Kidney (tissue), 14 donors: ENCODE data around the gene ANKRD42. TPM values are rescaled to one million over a fixed set of nuclear protein-coding genes. Genes with fewer than 3 reads are reported as not detected.
"Not testable (repeated sequence)": the region's sequence is repeated elsewhere in the genome, so short reads cannot be mapped to it uniquely, and the experiment has no call there.

Source experiments
- DNase-seq, 5 donors: peaks; one replicate each; pipeline ENCODE4 v3.0.0-alpha.2; 2013 to 2020
- FAIRE-seq: peaks from 2 replicates; lab custom pipeline; 2012; peaks lifted over from hg19 to GRCh38; lab: Jason Lieb, UNC
- H3K27ac ChIP-seq, 2 donors: one replicate each; pipeline ENCODE4 v1.7.0; 2013; ENCODE audit warnings: low read depth in 2 of 2, low read length in 2 of 2, inconsistent platforms in 1 of 2
- H3K27me3 ChIP-seq: one replicate; pipeline ENCODE4 v1.7.1; 2013; ENCODE audit warnings: low read length, inconsistent platforms; ENCODE audit not compliant: control insufficient read depth, insufficient read depth
- H3K36me3 ChIP-seq, 3 donors: one replicate each; pipeline versions ENCODE4 v1.7.0 to v1.7.1; 2013; ENCODE audit warnings: low read length in 3 of 3, control low read depth in 1 of 3, inconsistent platforms in 1 of 3; ENCODE audit not compliant: insufficient read depth in 3 of 3, control insufficient read depth in 2 of 3
- H3K4me1 ChIP-seq, 3 donors: one replicate each; pipeline versions ENCODE4 v1.7.0 to v1.7.1; 2013; ENCODE audit warnings: low read length in 3 of 3, inconsistent platforms in 1 of 3, low read depth in 1 of 3; ENCODE audit not compliant: control insufficient read depth in 2 of 3, insufficient read depth in 2 of 3
- H3K4me3 ChIP-seq, 3 donors: one replicate each; pipeline versions ENCODE4 v1.7.0 to v1.8.1; 2013; ENCODE audit warnings: low read length in 3 of 3, control low read depth in 1 of 3, inconsistent platforms in 1 of 3
- H3K9ac ChIP-seq, 3 donors: one replicate each; pipeline versions ENCODE4 v1.7.0 to v1.7.1; 2013; ENCODE audit warnings: low read length in 3 of 3, control low read depth in 1 of 3, inconsistent platforms in 1 of 3
- H3K9me3 ChIP-seq, 3 donors: one replicate each; pipeline versions ENCODE4 v1.7.0 to v1.7.1; 2013; ENCODE audit warnings: low read length in 3 of 3, control low read depth in 1 of 3, inconsistent platforms in 1 of 3; ENCODE audit not compliant: control insufficient read depth in 2 of 3, insufficient read depth in 1 of 3
- intact Hi-C: fragments of 100-400 bp; cut with DNase I; formaldehyde crosslinking; loops from one replicate; pipeline ENCODE4 v1.11.1; 2022
- polyA plus RNA-seq: library from polyadenylated mRNA; stranded (reverse); fragments of 350-450 nt; fragmentation: Illumina TruSeq; extraction: RNeasy Lipid Tissue Mini Kit (QIAGEN cat#74804); gene quantifications from one replicate; pipeline ENCODE4 v1.2.3, GENCODE V29; 2014; ENCODE audit warnings: low read depth, low replicate concordance; ENCODE audit not compliant: insufficient read depth
- total RNA-seq: library from RNA; stranded (reverse); fragmentation: NEBNext Ultra II Directional; extraction: Animal tissue kit (Norgen Biotek cat#: 25700); gene quantifications from one replicate; pipeline ENCODE4 v1.2.1, GENCODE V29; 2021
- TF ChIP-seq, protein P1 (sequence below): IDR thresholded peaks from 3 replicates; pipeline ENCODE4 v1.5.1; 2012; ENCODE audit warnings: mild to moderate bottlenecking, moderate library complexity, borderline replicate concordance; ENCODE audit not compliant: insufficient read depth; ENCODE audit errors: extremely low read depth
- donor health status: control.
- donor health status: control.
- donor health status: control.
- donor health status: control.
- donor health status: control.
- donor health status: DM: yes; HTN: yes; CAD: no.
- donor health status: Normal renal cell carcinoma (clear cell type).

Gene ANKRD42
- total and polyA plus RNA-seq, 2 donors from 2014 or later = 12.1 to 22.5 TPM

DNA sequence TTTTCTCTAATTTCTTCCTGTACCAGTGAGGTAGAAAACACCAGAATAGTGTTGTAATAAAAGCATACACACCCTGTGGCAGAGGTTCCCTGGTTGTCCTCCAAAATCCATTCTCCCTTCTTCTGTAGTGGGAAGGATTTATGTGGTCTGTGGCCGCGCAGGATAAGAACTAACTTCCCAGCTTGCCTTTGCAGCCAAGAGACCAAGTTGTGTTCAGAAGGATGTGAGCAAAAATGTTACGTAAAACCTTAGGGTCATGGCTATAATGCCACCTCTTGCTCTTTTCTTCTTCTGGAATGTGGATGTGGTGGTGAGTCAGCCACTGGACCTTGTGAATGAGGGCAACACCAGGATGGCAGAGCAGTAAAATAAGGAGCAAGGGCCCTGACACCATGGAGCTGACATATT is 64.3 kb downstream of the ANKRD42 start:
- no peak overlapping the region for H3K27ac ChIP-seq
- no peak overlapping the region for H3K9ac ChIP-seq
- no peaks in the 10 kb centered on the region for H3K27me3 ChIP-seq
- no peaks in the 10 kb centered on the region for H3K9me3 ChIP-seq
- DNase-seq = no peak
- H3K4me1 ChIP-seq = no peaks in the 10 kb centered on the region
- H3K4me3 ChIP-seq = no peak overlapping the region
- TF ChIP-seq, protein P1, sequence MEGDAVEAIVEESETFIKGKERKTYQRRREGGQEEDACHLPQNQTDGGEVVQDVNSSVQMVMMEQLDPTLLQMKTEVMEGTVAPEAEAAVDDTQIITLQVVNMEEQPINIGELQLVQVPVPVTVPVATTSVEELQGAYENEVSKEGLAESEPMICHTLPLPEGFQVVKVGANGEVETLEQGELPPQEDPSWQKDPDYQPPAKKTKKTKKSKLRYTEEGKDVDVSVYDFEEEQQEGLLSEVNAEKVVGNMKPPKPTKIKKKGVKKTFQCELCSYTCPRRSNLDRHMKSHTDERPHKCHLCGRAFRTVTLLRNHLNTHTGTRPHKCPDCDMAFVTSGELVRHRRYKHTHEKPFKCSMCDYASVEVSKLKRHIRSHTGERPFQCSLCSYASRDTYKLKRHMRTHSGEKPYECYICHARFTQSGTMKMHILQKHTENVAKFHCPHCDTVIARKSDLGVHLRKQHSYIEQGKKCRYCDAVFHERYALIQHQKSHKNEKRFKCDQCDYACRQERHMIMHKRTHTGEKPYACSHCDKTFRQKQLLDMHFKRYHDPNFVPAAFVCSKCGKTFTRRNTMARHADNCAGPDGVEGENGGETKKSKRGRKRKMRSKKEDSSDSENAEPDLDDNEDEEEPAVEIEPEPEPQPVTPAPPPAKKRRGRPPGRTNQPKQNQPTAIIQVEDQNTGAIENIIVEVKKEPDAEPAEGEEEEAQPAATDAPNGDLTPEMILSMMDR = no peak
- no peak for FAIRE-seq
- intact Hi-C loops = no loop called here
- peaks cover 0 to 13% (median 9%) of the 10 kb centered on the region in 3 donors for H3K36me3 ChIP-seq

DNA sequence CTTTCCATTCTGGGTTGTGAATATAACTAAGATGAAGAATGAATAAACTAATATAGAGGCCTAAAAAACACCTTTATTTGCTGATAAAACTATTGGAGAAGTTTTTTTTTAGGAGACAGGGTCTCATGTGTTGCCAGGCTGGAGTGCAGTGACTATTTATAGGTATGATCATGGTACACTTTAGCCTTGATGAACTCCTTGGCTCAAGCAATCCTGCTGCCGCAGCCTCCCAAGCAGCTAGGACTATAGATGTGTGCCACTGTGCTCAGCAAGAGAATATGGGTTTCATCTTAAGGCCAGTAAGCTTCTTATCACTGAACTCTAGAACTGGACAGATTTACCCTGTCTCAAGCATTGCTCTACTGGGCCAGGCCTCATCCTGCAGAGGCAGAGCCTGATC is 66.0 kb downstream of the ANKRD42 start:
- Histone ChIP-seq H3K27ac (no peak overlapping the region), H3K27me3 (no peaks in the 10 kb centered on the region), H3K36me3 (peaks cover 0 to 18% (median 16%) of the 10 kb centered on the region in 3 donors), H3K9me3 (no peaks in the 10 kb centered on the region), H3K4me1 (no peaks in the 10 kb centered on the region), H3K4me3 (no peak overlapping the region), H3K9ac (no peak overlapping the region)
- DNase-seq = no peak
- FAIRE-seq = no peak
- intact Hi-C loops = no loop called here
- TF ChIP-seq, protein P1 = no peak

DNA sequence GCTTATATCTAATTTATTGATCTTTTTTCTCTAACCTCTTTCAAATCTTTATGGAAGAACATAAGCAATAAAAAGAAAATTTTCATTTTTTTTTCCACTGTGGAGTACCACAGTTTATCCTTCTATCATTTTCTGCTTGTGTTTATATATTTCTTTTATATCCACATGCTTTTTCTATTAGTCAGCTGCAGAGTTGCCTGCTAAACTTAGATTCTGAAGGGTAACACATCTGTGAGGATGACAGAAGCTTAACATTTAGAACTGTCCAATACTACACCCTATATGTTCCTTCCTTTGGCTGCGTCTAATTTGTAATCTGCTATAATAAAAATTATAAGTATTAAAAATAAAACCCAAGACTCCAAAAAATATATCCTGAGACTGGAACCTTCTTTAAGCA is 71.8 kb downstream of the ANKRD42 start:
- H3K4me1 ChIP-seq = no peaks in the 10 kb centered on the region

DNA sequence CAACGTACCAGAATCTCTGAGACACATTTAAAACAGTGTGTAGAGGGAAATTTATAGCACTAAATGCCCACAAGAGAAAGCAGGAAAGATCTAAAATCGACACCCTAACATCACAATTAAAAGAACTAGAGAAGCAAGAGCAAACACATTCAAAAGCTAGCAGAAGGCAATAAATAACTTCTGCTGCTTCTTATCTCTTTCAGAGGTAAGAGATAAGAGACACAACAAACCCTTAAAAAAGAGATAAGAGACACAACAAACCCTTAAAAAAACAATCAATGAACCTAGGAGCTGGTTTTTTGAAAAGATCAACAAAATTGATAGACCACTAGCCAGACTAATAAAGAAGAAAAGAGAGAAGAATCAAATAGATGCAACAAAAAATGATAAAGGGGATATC is 75.6 kb downstream of the ANKRD42 start:
- H3K4me1 ChIP-seq, DNase-seq, FAIRE-seq, H3K27me3 ChIP-seq, H3K27ac ChIP-seq, H3K4me3 ChIP-seq, H3K9me3 ChIP-seq, intact Hi-C loops, H3K9ac ChIP-seq: not testable (repeated sequence)
- H3K36me3 ChIP-seq = peaks cover 2 to 16% (median 11%) of the 10 kb centered on the region in 3 donors

More for the DNA sequence above, 71.8 kb downstream of the ANKRD42 start:
- DNase-seq (no peak), FAIRE-seq (no peak)
- H3K4me3 ChIP-seq = no peak overlapping the region
- no peak overlapping the region for H3K27ac ChIP-seq
- H3K36me3 ChIP-seq = peaks cover 0 to 15% (median 10%) of the 10 kb centered on the region in 3 donors
- H3K9ac ChIP-seq = no peak overlapping the region
- TF ChIP-seq, protein P1 = no peak
- intact Hi-C loops = no loop called here
- no peaks in the 10 kb centered on the region for H3K9me3 ChIP-seq
- no peaks in the 10 kb centered on the region for H3K27me3 ChIP-seq

DNA sequence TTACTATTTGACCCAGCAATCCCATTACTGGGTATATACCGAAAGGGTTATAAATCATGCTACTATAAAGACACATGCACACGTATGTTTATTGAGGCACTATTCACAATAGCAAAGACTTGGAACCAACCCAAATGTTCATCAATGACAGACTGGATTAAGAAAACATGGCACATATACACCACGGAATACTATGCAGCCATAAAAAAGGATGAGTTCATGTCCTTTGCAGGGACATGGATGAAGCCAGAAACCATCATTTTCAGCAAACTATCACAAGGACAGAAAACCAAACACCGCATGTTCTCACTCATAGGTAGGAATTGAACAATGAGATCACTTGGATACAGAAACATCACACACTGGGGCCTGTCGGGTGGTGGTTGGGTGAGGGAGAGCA is 78.2 kb downstream of the ANKRD42 start:
- intact Hi-C loops, DNase-seq, H3K4me1 ChIP-seq, H3K9me3 ChIP-seq, H3K27ac ChIP-seq, H3K9ac ChIP-seq, H3K27me3 ChIP-seq, H3K4me3 ChIP-seq, FAIRE-seq: not testable (repeated sequence)
- H3K36me3 ChIP-seq = peaks cover 5 to 15% (median 11%) of the 10 kb centered on the region in 3 donors
